Activated T-helper 9 cell treated with anti-CD3 and anti-CD28 coated beads, Interleukin-2, amount 50 U/mL, for 16 hours (primary cell): ENCODE measurements around the gene FER.
"Not testable (repeated sequence)": the region's sequence is repeated elsewhere in the genome, so short reads cannot be mapped to it uniquely, and the experiment has no call there.

ENCODE experiments used
- DNase-seq: peaks from one replicate; pipeline ENCODE4 v3.0.0-alpha.2; 2020; ENCODE audit warnings: low read depth

Gene FER

DNA sequence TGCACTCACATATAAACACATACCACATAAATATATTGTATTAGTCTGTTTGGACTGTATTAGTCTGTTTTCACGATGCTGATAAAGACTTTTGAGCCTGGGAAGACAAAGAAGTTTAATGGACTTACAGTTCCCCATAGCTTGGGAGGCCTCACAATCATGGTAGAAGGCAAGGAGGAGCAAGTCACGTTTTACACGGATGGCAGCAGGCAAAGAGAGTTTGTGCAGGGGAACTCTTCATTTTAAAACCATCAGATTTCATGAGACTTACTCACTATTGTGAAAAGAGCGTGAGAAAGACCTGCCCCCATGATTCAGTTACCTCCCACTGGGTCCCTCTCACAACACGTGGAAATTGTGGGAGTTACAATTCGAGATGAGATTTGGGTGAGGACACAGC is 133.4 kb downstream of the FER start:
- DNase-seq: no peak

DNA sequence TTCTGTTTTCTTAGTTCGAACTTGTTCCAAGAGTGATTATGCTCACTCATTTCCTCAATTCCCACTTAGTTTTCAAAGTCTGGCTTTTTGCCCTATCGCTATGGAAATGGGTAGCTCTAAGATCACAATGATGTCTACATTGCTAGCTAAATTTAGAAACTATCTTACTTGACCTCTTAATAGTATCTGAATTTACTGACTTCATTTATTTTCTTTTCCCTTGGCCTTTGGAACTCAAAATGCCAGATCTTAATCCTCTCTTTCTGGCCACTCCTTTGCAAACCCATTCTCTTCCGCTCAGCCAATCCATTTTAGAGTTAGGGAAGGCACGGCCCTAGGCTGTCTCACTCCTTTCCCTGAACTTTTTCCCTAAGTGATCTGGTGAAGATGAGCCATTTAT is 137.0 kb downstream of the FER start:
- no peak for DNase-seq

DNA sequence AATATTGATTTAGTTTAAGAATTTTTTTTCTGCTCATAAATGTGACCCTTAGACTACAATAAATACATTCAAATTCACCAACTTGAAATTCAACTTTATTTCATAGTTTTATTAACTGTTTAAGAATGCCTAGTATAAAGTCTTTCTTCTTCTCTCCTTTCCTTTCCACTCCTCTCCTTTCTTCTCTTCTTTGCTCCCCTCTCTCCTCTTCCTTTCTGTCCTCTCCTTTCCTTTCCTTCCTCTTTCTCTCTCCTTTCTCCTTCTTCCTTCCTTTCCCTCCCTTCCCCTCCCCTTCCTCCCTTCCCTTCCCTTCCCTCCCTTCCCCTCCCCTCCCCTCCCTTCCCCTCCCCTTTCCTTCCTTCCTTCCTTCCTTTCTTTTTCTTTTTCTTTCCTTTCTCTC is 150.6 kb downstream of the FER start:
- no peak for DNase-seq

DNA sequence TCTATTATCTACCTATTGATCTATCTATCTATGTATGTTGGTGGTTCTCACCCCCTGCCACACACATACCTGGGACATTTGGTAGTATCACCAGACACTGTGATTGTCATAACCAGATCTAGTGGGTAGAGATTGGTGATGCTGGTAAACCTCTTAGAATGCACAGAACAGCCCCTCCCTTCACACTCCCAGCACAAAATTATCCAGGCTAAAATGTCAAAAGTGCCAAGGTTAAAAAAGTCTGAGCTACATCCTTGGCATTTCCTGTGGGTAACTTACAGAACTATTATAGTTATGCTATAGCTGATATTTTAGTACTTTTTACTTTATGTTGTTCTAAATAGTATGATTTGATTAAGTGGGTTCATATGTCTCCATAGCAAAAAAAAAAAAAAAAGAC is 151.0 kb downstream of the FER start:
- DNase-seq: no peak

GRCh38 chr5:108899244-108899643 is 151.5 kb downstream of the FER start:
- not testable (repeated sequence) for DNase-seq

- DNase-seq: no peak
Observed at GRCh38 chr5:108900668-108901067, 153.0 kb downstream of the FER start.

GRCh38 chr5:108905805-108906204 is 158.1 kb downstream of the FER start:
- no peak for DNase-seq

DNA sequence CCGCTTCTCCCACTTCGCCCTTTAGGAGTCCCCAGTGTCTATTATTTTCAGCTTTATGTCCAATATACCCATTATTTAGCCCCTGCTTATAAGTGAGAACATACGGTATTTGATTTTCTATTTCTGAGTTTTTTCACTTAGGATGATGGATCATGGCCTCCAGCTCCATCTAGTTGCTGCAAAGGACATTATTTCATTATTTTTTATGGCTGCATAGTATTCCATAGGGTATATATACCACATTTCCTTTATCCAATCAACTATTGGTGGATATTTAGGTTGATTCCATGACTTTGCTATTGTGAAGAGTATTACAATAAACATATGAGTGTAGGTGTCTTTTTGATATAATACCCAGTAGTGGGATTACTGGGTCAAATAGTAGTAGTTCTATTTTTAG is 162.9 kb downstream of the FER start:
- DNase-seq: no peak

DNA sequence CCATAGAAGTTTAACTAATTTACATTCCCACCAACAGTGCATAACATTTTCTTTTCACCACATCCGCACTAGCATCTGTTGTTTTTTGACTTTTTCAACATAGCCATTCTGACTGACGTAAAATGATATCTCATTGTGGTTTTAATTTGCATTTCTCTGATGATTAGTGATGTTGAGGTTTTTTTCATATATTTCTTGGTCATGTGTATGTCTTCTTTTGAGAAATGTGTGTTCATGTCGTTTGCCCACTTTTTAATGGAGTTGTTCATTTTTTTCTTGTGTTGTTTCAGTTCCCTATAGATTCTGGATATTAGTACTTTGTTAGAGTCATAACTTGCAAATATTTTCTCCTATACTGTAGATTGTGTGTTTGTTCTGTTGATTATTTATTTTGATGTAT is 163.4 kb downstream of the FER start:
- no peak for DNase-seq

GRCh38 chr5:108917596-108917995 is 169.9 kb downstream of the FER start:
- no peak for DNase-seq

- DNase-seq: no peak
Observed at GRCh38 chr5:108919591-108920326, 172.1 kb downstream of the FER start.

DNA sequence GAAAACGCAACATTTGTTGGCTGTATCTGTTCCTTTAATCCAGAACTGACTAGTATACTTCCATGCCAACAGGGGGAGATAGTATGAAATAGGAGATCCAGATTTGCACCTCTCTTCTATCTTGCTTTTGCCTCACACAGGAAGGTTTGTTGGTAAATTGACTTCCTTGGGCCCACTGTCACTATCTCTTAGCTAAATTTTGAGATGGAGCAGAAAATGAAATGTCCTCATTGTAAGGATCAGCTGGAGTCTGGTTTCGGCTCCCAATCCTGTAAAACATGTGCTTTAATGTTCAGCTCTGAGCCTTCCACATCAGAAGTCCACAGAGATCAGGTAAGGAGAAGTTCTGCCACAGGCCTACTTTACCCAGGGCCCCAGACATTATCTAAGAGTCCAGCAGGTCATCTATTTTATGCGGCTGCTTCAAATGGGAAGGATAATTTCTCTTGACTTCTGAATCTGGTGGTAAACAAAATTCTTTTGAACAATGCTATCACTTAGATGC is 176.8 kb downstream of the FER start:
- DNase-seq: no peak

DNA sequence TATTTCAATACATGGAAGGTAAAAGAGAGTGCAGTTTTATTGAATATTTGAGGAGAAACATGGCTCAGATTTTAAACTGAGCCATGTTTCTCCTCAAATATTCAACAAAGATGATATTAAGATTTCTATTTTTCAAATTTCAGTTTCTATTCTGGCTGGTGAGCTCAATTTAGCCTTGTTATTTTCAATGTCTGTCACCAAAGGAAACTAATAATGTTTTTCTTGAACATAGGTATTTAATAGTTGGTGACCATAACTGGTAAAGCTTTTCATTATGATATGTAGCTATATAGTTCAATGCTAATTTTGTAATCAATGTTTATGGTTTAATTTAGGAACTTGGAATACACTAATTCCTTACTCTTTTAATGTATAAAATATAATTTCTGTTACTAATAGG is 177.4 kb downstream of the FER start:
- DNase-seq: no peak

GRCh38 chr5:108930107-108930506 is 182.4 kb downstream of the FER start:
- DNase-seq: no peak

- DNase-seq: no peak
Observed at GRCh38 chr5:108935611-108936010, 187.9 kb downstream of the FER start.

- DNase-seq: no peak
Observed at GRCh38 chr5:108937221-108937620, 189.5 kb downstream of the FER start.

- no peak for DNase-seq
Observed at GRCh38 chr5:108940506-108940905, 192.8 kb downstream of the FER start.

DNA sequence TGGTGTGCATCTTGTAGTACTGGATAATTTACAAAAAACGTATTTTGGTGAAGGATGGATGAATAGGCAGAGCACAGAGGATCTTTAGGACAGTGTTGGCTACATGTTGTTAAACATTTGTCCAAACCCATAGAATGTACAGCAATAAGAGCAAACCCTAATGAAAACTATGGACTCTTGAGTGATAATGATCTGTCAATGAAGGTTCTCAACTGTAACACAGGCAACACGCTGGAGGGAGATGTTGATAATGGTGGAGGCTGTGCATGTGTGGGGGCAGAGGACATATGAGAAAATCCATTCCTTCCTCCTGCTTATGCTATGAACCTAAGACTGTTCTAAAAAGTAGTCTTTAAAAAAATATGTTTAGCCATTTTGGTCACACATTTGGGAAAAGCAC is 194.0 kb downstream of the FER start:
- DNase-seq: no peak

GRCh38 chr5:108942701-108943100 is 195.0 kb downstream of the FER start:
- no peak for DNase-seq

DNA sequence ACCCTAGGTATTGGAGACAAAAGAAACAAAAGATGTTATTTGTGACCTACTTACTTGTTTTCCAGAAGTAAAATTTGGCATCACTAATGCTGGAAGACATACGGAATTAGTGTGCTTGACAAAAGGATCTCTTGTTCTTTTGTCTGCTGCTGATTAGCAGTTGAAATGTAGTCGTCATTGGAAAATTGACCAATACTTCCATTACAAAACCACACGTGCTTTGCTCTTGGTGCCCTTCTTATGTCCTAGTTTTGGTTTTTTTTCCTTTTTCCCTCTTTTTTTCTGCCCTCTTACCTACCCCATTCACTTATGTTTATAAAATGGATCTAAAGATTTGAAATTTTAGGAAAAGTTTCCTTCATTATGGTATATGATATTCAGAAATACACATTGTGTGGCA is 197.4 kb downstream of the FER start:
- DNase-seq: no peak

- DNase-seq: no peak
Observed at GRCh38 chr5:108946008-108946407, 198.3 kb downstream of the FER start.

DNA sequence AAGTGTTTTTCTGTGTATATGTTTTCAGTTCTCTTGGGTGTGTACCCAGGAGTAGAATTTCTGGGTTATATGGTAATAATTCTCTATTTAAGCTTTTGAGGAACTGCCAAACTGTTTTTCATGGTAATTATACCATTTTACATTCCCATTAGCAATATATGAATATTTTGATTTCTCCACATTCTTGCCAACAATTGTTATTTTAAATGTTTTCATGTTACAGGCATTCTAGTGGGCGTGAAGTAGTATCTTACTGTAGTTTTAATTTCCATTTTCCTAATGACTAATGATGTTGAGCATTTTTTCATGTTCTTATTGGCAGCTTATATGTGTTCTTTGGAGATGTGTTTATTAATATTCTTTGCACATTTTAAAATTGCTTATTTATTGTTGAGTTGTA is 199.5 kb downstream of the FER start:
- no peak for DNase-seq

- DNase-seq: no peak
Observed at GRCh38 chr5:108950276-108950675, 202.6 kb downstream of the FER start.

GRCh38 chr5:108953940-108954339 is 206.2 kb downstream of the FER start:
- no peak for DNase-seq
